ENCODE data around the gene ATP2A3. TPM values are rescaled to one million over a fixed set of nuclear protein-coding genes. Genes with fewer than 3 reads are reported as not detected.

Gene ATP2A3
- total RNA-seq, 1 donor from 2014 or later: 44.4 TPM

DNA sequence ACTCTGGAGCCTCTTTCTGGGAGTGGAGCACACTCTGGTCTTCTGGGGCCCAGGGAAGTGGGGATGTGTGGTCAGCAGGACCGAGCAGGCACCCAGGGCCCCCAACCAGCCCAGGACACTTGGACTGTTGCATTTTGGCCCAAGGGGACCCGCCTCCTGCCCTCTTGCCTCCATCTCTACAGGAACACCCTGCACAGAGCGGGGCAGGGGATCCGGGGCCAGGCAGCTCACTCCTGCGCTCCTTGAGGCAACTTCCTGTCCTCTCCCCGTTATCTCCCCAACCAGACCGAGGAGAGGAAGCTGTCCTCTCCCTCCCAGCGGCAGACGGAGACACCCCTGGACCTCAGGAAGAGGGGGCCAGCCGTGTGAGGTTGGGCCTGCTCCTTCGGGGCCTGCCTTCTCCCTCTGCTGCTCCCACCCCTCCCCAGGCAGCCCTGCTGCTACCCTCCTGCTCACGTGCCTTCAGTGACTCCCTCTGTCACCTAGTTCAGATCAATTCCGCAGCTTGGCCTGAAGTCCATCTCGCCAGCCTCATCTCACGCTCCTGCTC lies 10.0 kb upstream of the ATP2A3 start:
- intact Hi-C loops (cut with DNase I): no loop called here
- peak overlapping the region; percentile 36 for H3K27ac ChIP-seq
- DNase-seq: no peak

DNA sequence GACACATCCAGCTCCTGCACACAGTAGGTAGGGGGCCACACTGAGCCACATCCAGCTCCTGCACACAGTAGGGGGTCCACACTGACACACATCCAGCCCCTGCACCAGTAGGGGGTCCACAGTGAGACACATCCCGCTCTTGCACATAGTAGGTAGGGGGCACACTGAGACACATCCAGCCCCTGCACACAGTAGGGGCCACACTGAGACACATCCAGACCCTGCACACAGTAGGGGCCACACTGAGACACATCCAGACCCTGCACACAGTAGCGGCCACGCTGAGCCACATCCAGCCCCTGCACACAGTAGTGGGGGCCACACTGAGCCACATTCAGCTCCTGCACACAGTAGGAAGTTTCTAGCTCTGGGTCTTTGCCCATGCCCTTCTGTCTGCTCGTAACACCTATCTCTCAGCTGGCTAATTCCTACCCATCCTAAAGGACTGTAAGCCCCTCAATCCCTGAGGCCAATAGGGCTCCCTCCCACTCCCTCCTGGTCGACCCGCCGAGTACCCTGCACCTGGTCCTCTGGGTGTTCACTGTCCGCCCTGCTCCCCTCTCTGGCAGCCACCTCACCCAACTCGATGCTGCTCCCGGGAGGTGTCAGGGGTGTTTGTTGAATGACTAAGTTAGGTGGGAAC lies 9.4 kb upstream of the ATP2A3 start:
- Histone ChIP-seq H3K4me3 (no peak overlapping the region), H3K27ac (peak overlapping the region; percentile 11), H3K36me3 (no peaks in the 10 kb centered on the region), H3K4me1 (peaks cover 17% of the 10 kb centered on the region), H3K27me3 (no peaks in the 10 kb centered on the region), H3K9me3 (peaks cover 4% of the 10 kb centered on the region)
- DNase-seq (no peak), ATAC-seq (no peak)
- intact Hi-C loops (cut with DNase I): no loop called here
- TF ChIP-seq, protein P1, sequence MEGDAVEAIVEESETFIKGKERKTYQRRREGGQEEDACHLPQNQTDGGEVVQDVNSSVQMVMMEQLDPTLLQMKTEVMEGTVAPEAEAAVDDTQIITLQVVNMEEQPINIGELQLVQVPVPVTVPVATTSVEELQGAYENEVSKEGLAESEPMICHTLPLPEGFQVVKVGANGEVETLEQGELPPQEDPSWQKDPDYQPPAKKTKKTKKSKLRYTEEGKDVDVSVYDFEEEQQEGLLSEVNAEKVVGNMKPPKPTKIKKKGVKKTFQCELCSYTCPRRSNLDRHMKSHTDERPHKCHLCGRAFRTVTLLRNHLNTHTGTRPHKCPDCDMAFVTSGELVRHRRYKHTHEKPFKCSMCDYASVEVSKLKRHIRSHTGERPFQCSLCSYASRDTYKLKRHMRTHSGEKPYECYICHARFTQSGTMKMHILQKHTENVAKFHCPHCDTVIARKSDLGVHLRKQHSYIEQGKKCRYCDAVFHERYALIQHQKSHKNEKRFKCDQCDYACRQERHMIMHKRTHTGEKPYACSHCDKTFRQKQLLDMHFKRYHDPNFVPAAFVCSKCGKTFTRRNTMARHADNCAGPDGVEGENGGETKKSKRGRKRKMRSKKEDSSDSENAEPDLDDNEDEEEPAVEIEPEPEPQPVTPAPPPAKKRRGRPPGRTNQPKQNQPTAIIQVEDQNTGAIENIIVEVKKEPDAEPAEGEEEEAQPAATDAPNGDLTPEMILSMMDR (IDR thresholded peaks at IDR 0.05): no peak

More for the DNA sequence above, 10.0 kb upstream of the ATP2A3 start:
- Histone ChIP-seq H3K4me1 (peaks cover 17% of the 10 kb centered on the region), H3K9me3 (peaks cover 4% of the 10 kb centered on the region), H3K4me3 (no peak overlapping the region), H3K27me3 (no peaks in the 10 kb centered on the region), H3K36me3 (no peaks in the 10 kb centered on the region)
- ATAC-seq: peak; percentile 32
- TF ChIP-seq, protein P1 (IDR thresholded peaks at IDR 0.05): no peak

DNA sequence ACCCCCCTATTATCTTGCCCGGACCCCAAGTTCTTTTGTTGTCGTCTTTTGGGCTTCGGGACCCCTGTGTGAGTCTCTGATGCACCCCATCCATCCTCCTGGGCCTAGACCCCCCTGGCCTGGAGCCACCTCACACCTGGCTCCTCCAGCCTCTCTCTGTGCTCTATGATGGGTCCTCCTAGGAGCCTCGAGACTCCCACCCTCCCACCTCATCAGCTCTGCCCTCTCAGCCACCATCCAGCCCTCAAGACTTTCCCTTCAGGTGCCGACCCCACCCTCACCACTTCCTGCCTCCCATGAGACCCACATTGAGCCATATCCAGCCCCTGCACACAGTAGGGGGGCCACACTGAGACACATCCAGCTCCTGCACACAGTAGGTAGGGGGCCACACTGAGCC lies 8.7 kb upstream of the ATP2A3 start:
- peaks cover 14% of the 10 kb centered on the region for H3K4me1 ChIP-seq
- ATAC-seq (no peak), DNase-seq (no peak)
- H3K27me3 ChIP-seq: no peaks in the 10 kb centered on the region
- H3K27ac ChIP-seq: no peak overlapping the region
- H3K4me3 ChIP-seq: no peak overlapping the region
- H3K36me3 ChIP-seq: no peaks in the 10 kb centered on the region
- intact Hi-C loops (cut with DNase I): no loop called here
- TF ChIP-seq, protein P1 (IDR thresholded peaks at IDR 0.05): no peak
- peaks cover 4% of the 10 kb centered on the region for H3K9me3 ChIP-seq

DNA sequence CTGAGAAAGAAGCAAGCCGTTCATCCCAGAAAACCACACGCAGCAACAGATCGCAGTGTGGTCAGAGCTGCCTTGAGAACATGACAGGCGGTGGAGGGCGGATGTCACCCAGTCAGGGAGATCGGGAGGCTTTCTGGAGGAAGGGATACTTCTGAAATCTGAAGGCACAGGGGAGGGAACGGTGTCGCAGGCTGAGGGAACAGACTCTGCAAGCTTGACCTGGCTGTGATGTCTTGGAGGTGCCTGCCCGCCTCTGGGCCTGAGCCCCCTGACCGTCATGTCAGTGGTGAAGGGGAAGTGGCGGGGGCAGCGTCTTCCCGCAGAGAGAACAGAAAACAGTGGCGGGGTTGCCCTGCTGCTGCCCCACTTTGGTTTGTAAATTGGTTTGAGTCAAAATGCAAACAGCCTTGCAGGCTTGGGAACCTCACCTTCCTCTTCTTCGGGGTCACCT lies 8.1 kb upstream of the ATP2A3 start:
- no peaks in the 10 kb centered on the region for H3K36me3 ChIP-seq
- no peaks in the 10 kb centered on the region for H3K27me3 ChIP-seq
- no peak for ATAC-seq
- H3K4me3 ChIP-seq: no peak overlapping the region
- intact Hi-C loops (cut with DNase I): no loop called here
- no peak for DNase-seq
- H3K4me1 ChIP-seq: peaks cover 9% of the 10 kb centered on the region
- H3K27ac ChIP-seq: no peak overlapping the region
- TF ChIP-seq, protein P1 (IDR thresholded peaks at IDR 0.05): no peak
- peaks cover 4% of the 10 kb centered on the region for H3K9me3 ChIP-seq

DNA sequence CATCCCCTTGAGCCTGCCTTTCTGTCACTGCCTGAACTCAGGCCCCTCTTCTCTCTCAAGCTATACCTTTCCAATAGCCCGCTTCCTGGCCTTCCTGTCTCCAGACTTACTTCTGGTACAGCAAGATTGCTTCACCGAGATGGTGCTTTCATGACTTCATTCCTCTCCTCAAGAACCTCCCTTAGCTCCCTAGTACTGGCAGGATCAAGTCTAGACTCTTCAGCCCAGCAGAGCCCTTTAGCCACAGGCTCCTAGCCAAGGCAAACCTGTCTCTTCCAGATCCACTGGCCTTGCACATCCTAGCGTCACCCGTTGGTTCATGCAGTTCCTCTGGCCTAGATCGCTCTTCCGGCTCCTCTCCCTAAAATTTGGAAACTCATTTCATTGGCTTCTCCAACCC lies 6.4 kb upstream of the ATP2A3 start:
- no peaks in the 10 kb centered on the region for H3K36me3 ChIP-seq
- H3K27ac ChIP-seq: no peak overlapping the region
- no peaks in the 10 kb centered on the region for H3K27me3 ChIP-seq
- intact Hi-C loops (cut with DNase I): no loop called here
- TF ChIP-seq, protein P1 (IDR thresholded peaks at IDR 0.05): no peak
- ATAC-seq: no peak
- no peak overlapping the region for H3K4me3 ChIP-seq
- no peak for DNase-seq
- peaks cover under 1% of the 10 kb centered on the region for H3K4me1 ChIP-seq
- H3K9me3 ChIP-seq: peaks cover 4% of the 10 kb centered on the region
